Loucy (cell line): ENCODE measurements around the gene ABLIM1.
A peak's percentile ranks its signal among the peaks of the same experiment; 100 is the strongest.

ENCODE experiments used
- H2AFZ ChIP-seq: fragments of 200-600 bp; sonication (generic); 2 replicates; pipeline ENCODE4 v1.6.0; 2016; ENCODE audit warnings: antibody characterized with exemption, mild to moderate bottlenecking, low read length, moderate library complexity
- H3F3A ChIP-seq: fragments of 200-600 bp; 2 replicates; pipeline ENCODE4 v1.6.0; 2016; ENCODE audit warnings: antibody characterized with exemption, low read depth, mild to moderate bottlenecking
- H3K27me3 ChIP-seq: fragments of 200-600 bp; sonication (generic); 2 replicates; pipeline ENCODE4 v1.6.1; 2014; ENCODE audit warnings: low read length, mild to moderate bottlenecking; ENCODE audit not compliant: insufficient read depth, poor library complexity, severe bottlenecking
- H3K36me3 ChIP-seq: fragments of 200-600 bp; sonication (generic); 2 replicates; pipeline ENCODE4 v1.6.1; 2016; ENCODE audit warnings: low read length; ENCODE audit not compliant: insufficient read depth
- H3K4me1 ChIP-seq: fragments of 200-600 bp; sonication (generic); 2 replicates; pipeline ENCODE4 v1.5.1; 2014; ENCODE audit warnings: low read length, mild to moderate bottlenecking; ENCODE audit not compliant: insufficient read depth, poor library complexity, severe bottlenecking
- H3K4me2 ChIP-seq: fragments of 200-600 bp; sonication (generic); 2 replicates; pipeline ENCODE4 v1.6.0; 2014; ENCODE audit warnings: antibody characterized with exemption, low read length, low read depth, mild to moderate bottlenecking; ENCODE audit not compliant: poor library complexity, severe bottlenecking
- H3K4me3 ChIP-seq: fragments of 200-600 bp; sonication (generic); 2 replicates; pipeline ENCODE4 v1.5.1; 2014; ENCODE audit warnings: low read length, mild to moderate bottlenecking, mixed read lengths; ENCODE audit not compliant: poor library complexity, severe bottlenecking
- H3K79me2 ChIP-seq: fragments of 200-600 bp; sonication (generic); 2 replicates; pipeline ENCODE4 v1.6.1; 2014; ENCODE audit warnings: low read length; ENCODE audit not compliant: insufficient read depth
- H3K9ac ChIP-seq: fragments of 200-600 bp; sonication (generic); 2 replicates; pipeline ENCODE4 v1.6.0; 2014; ENCODE audit warnings: mild to moderate bottlenecking, low read depth, low read length, moderate library complexity; ENCODE audit not compliant: poor library complexity, severe bottlenecking
- H3K9me2 ChIP-seq: fragments of 200-600 bp; sonication (generic); replicated peaks from 2 replicates; pipeline ENCODE4 v1.6.1; 2016; ENCODE audit warnings: low read depth, low read length, mixed read lengths
- H3K9me3 ChIP-seq: fragments of 200-600 bp; sonication (generic); 2 replicates; pipeline ENCODE4 v1.6.1; 2014; ENCODE audit warnings: mild to moderate bottlenecking, antibody characterized with exemption, low read length, low read depth; ENCODE audit not compliant: insufficient read depth
- H4K20me1 ChIP-seq: fragments of 200-600 bp; sonication (generic); 2 replicates; pipeline ENCODE4 v1.6.0; 2014; ENCODE audit warnings: antibody characterized with exemption, low read length, mild to moderate bottlenecking; ENCODE audit not compliant: insufficient read depth, poor library complexity, severe bottlenecking
- CTCF ChIP-seq: fragments of 200-600 bp; sonication (generic); conservative IDR thresholded peaks from 2 replicates; pipeline ENCODE4 v1.5.1; 2014; ENCODE audit warnings: mild to moderate bottlenecking, antibody characterized with exemption, low read length
- EZH2phosphoT487 ChIP-seq: fragments of 200-600 bp; IDR thresholded peaks from 2 replicates; pipeline ENCODE4 v1.6.1; 2018; ENCODE audit warnings: antibody characterized with exemption, mild to moderate bottlenecking, moderate library complexity, borderline replicate concordance

ABLIM1 gene

GRCh38 chr10:114500643-114501042 is 157.4 kb downstream of the ABLIM1 start:
- H2AFZ ChIP-seq, result no peak overlapping the region
- peaks cover 63% of the 10 kb centered on the region for H3K4me1 ChIP-seq
- peaks cover 19% of the 10 kb centered on the region for H3K36me3 ChIP-seq
- no peak overlapping the region for H3K9ac ChIP-seq
- no peak overlapping the region for H3K4me3 ChIP-seq
- peaks cover 78% of the 10 kb centered on the region for H3K79me2 ChIP-seq
- no peaks in the 10 kb centered on the region for H3K9me2 ChIP-seq
- H3K4me2 ChIP-seq, result no peak overlapping the region
- H3F3A ChIP-seq, result no peaks in the 10 kb centered on the region
- H4K20me1 ChIP-seq, result peaks cover 3% of the 10 kb centered on the region
- no peaks in the 10 kb centered on the region for H3K27me3 ChIP-seq
- TF ChIP-seq CTCF (no peak), EZH2phosphoT487 (no peak)
- no peaks in the 10 kb centered on the region for H3K9me3 ChIP-seq

DNA sequence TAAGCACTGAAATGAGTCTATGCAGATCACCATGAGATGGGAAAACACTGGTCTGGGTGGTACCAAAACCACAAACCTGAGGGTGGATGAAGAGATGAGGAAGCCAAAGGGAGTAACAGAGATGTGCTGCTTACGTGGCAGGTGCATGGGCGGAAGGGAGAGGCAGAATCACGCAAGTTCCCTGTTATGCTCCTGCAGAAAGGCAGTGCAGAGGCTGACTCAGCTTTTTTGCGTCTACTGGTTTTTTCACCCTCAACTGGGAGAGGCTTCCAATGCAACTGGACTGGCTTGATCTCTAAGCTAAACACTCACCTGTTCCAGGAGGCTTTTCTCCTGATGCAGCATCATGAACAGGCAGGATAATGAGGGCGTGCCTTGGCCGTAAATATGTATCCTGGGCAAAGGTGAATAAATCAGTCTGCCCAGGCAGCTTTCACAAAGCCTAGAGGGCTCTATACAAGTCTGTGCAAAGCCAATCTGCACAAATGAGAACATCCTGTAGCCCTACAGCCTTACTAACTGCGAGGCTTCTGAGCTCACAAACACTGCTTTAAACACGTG is 158.4 kb downstream of the ABLIM1 start:
- Histone ChIP-seq H3K9me3 (no peaks in the 10 kb centered on the region), H3K4me3 (no peak overlapping the region), H3K9ac (peak overlapping the region; percentile 6), H3K27me3 (no peaks in the 10 kb centered on the region), H3K36me3 (peaks cover 28% of the 10 kb centered on the region), H3K4me2 (peak overlapping the region; percentile 30), H4K20me1 (peaks cover 3% of the 10 kb centered on the region), H3K9me2 (no peaks in the 10 kb centered on the region), H2AFZ (no peak overlapping the region), H3K79me2 (peaks cover 79% of the 10 kb centered on the region), H3K4me1 (peaks cover 66% of the 10 kb centered on the region), H3F3A (no peaks in the 10 kb centered on the region)
- TF ChIP-seq EZH2phosphoT487 (no peak), CTCF (no peak)

- Histone ChIP-seq H3K9me3 (no peaks in the 10 kb centered on the region), H3K4me1 (peaks cover 71% of the 10 kb centered on the region), H4K20me1 (peaks cover 3% of the 10 kb centered on the region), H3K36me3 (peaks cover 30% of the 10 kb centered on the region), H3K27me3 (no peaks in the 10 kb centered on the region), H3K79me2 (peaks cover 79% of the 10 kb centered on the region), H3K4me3 (no peak overlapping the region), H3K9me2 (no peaks in the 10 kb centered on the region), H3F3A (no peaks in the 10 kb centered on the region), H3K9ac (peak overlapping the region; percentile 6), H2AFZ (no peak overlapping the region), H3K4me2 (peak overlapping the region; percentile 30)
- TF ChIP-seq EZH2phosphoT487 (no peak), CTCF (no peak)
These were observed 159.0 kb downstream of the ABLIM1 start for GRCh38 chr10:114499116-114499515.
